NCI-H2029 (cell line): ENCODE data around the gene ACSBG1.
A peak's percentile ranks its signal among the peaks of the same experiment; 100 is the strongest.
"Not testable (repeated sequence)": the region's sequence is repeated elsewhere in the genome, so short reads cannot be mapped to it uniquely, and the experiment has no call there.

ENCODE experiments used
- DNase-seq: peaks from one replicate; lab custom pipeline; 2025; lab: John Stamatoyannopoulos, UW

Gene ACSBG1

DNA sequence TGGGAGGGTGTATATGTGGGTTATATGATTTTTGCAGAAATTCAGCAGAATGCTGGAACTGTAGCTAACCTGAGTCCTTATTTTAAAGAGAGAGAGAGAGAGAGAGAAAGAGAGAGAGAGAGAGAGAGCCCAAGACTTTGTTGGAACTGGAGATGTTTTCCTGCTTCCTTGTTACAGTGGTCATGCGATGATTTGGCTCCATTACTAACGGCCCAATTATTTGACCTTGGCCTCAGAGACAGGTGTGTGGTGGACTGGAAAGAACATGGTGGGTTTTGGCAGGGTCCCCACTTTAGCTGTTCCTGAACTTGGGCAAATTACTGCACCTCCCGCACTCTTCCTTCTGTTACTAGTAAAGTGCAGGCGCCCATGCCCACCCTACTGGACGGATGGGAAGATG is 14.8 kb upstream of the ACSBG1 start:
- no peak for DNase-seq

GRCh38 chr15:78247911-78248310 is 13.5 kb upstream of the ACSBG1 start:
- DNase-seq = no peak

GRCh38 chr15:78245976-78246620 is 11.7 kb upstream of the ACSBG1 start:
- DNase-seq = not testable (repeated sequence)

- not testable (repeated sequence) for DNase-seq
These were observed 11.0 kb upstream of the ACSBG1 start for GRCh38 chr15:78245392-78245791.

GRCh38 chr15:78244893-78245292 is 10.5 kb upstream of the ACSBG1 start:
- DNase-seq = no peak

DNA sequence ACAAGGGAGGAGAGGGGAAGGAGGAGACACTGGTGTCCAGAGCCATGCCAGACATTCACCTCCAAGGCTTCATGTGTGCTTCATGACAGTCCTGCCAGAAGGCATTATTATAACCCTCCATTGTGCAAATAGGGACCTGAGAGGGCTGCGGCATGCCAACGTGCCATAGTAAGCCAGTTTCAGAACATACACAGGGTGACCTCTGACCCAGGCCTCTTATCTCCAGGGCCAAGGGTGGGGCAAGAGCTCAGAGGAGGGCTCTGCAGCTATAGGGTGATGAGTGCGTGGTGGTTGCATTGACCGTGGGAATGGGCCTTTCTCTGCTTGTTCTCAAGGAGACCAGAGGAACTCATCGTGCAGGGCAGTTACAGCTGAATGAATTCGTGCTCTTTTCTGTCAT is 9.7 kb upstream of the ACSBG1 start:
- no peak for DNase-seq

GRCh38 chr15:78243491-78243941 is 9.2 kb upstream of the ACSBG1 start:
- no peak for DNase-seq

- DNase-seq = no peak
These were observed 8.7 kb upstream of the ACSBG1 start for GRCh38 chr15:78243058-78243457.

- no peak for DNase-seq
These were observed 7.8 kb upstream of the ACSBG1 start for GRCh38 chr15:78242128-78242527.

DNA sequence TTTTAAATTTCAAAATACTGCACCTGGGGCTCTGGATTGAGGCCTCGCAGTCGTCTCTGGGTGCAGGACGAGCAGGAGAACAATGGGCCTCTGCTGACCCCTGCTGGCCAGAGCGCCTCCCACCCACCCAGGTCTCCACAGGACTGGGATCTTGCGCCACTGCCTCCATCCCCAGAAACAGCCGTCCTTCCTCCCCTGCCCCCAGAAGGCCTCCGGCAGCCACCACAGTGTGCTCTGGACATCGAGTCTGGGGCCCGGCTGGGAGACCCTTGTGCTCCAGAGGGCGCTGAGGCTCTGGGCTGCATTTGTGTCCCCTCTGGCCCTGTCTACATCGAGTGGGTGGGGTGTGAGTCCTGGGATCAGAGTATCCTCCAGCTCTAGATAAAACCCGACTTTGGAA is 6.7 kb upstream of the ACSBG1 start:
- DNase-seq = peak; percentile 27

GRCh38 chr15:78239811-78240210 is 5.4 kb upstream of the ACSBG1 start:
- no peak for DNase-seq

DNA sequence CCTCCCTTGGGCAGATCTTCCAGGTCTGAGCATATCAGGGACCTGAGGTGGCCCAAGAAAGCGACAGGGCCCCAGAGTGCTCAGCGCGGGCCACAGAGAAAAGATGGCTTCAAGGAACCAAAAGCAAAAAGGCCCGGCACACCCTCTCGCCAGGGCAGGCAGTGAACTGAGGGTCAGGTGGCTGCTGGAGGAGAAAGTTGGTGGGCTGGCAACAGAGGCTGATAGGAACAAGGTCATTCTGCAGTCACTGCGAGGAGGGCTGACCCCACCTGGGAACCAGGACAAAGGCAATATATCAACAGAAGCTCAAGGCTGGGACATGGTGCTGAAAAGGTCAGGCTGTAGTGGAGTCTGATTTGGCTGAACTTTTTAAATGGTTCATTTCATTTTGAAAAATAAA is 2.8 kb upstream of the ACSBG1 start:
- DNase-seq = no peak

GRCh38 chr15:78236491-78236890 is 2.1 kb upstream of the ACSBG1 start:
- DNase-seq = no peak

GRCh38 chr15:78233496-78233895 is 869 bp downstream of the ACSBG1 start:
- no peak for DNase-seq

DNA sequence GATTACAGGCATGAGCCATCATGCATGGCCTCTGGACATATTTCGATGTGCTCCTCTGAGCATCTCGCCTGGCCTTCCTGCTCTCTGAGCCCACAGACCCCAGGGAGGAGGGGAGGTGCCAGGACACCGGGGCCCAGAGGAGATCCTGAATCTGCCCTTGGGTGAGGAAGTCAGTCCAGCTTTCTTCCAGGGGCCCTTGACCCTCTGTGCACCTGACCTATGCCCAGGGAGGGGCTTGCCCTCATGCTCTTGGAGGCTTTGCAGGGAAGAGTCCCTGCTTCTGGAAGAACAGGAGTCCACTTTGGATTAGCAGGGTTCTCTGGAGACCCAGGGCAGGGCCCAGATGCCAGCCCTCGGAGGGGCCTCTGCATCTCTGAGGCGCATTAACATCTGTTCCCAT is 1.4 kb downstream of the ACSBG1 start:
- no peak for DNase-seq

GRCh38 chr15:78229431-78230406 is 4.6 kb downstream of the ACSBG1 start:
- no peak for DNase-seq

DNA sequence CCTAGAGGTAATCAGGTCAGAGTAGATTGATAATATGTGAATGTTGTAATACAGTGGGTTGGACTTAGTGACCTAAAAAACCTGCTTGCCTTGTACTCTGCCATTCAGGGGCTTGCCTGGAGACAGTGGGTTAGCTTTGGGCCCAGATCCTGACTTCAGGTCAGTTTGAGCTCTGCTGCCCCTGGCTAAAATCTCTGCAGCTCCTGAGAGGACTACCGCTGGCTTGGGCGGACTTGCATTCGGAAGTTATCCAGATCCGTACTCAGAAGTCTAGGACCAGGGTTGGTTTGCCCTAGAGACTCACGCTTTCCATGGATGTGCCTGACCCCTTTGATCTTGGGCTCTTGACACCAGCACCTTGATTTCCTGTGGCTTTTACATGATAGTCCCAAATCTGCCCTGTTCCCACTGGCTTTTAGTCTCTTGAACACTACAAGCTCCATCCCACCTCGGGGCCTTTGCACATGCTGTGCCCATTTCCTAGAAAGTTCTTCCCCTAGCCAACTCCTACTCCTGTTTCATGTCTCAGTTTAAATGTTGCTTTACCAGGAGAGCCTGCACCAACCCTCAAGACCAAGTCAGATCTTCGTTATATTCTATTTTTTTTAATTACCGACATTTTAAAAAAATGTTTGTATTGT is 5.9 kb downstream of the ACSBG1 start:
- DNase-seq = no peak

DNA sequence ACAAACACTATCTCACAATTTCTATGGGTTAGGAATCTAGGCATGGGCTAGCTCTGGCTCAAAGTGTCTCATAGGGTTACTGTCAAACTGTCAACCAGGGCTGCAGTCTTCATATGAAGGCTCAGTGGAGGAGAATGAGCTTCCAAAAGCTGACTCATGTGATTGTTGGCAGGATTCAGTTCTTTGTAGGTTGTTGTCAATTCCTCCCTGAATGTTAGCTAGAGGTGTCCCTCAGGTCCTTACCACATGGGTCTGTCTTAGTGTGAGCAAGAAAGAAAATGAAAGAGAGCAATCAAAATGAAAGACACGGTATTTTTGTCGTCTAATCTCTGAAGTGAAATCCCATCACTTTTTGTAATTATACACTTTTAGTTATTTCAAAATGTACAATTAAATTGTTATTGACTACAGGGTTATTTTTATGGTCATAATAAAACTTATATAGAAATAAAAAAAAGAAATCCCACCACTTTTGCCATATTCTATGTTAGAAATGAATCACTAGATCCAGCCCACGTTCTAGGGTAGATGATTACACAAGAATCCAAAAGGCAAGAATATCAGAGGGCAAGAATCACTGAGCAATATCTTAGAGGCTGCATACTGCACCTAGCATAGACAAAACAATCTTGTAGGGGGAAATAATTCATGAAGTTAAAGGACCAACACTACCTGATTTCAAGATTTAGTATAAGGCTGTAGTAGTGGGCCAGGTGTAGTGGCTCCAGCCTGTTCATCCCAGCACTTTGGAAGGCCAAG is 8.4 kb downstream of the ACSBG1 start:
- no peak for DNase-seq

DNA sequence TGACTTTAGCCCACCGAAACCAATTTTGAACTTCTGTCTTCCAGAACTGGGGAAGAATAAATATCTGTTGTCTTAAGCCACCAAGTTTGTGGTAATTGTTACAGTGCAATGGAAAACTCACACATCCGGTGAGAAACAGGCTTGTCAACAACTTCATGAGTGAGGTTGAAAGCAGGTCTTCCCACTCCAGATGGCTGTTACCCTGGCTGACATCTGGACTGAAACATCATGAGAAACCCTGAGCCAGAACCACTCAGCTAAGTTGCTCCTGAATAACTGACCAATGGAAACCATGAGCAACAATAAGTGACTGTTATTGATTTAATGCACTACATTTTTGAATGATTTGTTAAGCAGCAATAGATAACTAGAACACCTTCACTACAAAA is 10.3 kb downstream of the ACSBG1 start:
- DNase-seq = no peak

DNA sequence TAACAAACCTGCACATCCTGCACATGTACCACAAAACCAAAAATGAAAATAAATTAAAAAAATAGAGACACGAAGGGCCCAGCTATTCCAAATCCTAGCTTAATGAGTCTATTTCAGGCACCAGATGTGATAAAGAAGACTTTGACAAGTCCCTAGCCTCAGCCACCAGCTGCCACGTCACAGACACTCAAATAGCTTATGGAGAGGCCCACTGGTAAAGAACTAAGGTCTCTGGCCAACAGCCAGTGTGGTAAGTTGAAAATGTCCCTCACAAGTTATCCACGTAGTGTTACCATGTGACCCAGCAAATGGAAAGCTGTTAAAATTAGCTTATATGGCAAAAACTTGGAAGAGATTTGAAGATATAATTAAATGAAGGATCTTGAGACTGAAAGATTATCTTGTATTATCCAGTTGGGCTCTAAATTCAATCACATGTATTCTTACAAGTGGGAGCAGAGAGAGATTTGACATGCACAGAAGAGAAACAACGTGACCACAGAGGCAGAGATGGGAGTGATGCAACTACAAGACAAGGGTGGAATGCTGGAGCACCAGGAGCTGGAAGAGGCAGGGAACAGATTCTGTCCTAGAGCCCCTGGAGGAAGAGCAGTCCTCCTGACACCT is 10.9 kb downstream of the ACSBG1 start:
- no peak for DNase-seq

- no peak for DNase-seq
These were observed 11.5 kb downstream of the ACSBG1 start for GRCh38 chr15:78222745-78223395.
